ENCODE measurements around the gene CSTA.

The CSTA gene, protein sequence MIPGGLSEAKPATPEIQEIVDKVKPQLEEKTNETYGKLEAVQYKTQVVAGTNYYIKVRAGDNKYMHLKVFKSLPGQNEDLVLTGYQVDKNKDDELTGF

DNA sequence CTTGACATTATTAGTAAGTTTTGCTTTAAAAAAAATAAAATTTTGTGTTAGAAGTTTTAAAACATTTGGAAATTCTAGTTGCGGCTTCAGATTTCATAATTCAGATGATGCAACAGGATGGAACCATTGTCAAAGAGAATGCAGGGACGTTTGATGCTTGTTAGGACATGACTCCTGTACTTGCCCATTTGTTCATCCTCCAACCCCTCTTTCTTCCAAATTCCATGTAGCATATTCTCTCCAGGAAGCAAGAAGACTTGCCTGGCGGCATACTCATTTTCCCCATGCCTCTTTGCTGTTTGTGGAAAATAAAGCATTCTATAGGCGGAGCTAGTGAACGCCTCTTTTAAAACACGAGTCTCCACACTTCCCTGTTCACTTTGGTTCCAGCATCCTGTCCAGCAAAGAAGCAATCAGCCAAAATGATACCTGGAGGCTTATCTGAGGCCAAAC is at the start of gene CSTA:
Gene CSTA, plus strand, starts transcription at position 378 of the 453 bp plus-strand sequence. Its CDS starts 45 bp downstream, at position 423.
- DNase-seq (ENCODE audit: low read depth) = peak; percentile 20

DNA sequence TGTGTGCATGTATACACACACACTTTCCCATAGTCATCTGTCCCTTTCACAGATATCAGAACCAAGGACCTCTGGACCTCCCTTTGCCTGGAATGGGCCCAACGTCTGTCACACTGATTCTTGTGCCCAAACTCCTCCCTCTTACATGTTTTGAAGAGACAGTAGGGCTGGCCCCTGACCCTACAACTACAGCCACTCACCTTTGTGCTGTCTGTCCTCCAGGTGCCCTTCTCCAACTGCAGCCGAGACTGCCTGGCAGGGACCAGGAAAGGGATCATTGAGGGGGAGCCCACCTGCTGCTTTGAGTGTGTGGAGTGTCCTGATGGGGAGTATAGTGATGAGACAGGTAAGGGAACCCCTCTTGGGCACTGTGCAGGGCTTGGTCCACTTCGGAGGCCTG is 43.2 kb upstream of the CSTA start:
- no peak for DNase-seq (ENCODE audit: low read depth)

DNA sequence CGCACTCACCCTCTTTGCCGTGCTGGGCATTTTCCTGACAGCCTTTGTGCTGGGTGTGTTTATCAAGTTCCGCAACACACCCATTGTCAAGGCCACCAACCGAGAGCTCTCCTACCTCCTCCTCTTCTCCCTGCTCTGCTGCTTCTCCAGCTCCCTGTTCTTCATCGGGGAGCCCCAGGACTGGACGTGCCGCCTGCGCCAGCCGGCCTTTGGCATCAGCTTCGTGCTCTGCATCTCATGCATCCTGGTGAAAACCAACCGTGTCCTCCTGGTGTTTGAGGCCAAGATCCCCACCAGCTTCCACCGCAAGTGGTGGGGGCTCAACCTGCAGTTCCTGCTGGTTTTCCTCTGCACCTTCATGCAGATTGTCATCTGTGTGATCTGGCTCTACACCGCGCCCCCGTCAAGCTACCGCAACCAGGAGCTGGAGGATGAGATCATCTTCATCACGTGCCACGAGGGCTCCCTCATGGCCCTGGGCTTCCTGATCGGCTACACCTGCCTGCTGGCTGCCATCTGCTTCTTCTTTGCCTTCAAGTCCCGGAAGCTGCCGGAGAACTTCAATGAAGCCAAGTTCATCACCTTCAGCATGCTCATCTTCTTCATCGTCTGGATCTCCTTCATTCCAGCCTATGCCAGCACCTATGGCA is 41.1 kb upstream of the CSTA start:
- no peak for DNase-seq (ENCODE audit: low read depth)

DNA sequence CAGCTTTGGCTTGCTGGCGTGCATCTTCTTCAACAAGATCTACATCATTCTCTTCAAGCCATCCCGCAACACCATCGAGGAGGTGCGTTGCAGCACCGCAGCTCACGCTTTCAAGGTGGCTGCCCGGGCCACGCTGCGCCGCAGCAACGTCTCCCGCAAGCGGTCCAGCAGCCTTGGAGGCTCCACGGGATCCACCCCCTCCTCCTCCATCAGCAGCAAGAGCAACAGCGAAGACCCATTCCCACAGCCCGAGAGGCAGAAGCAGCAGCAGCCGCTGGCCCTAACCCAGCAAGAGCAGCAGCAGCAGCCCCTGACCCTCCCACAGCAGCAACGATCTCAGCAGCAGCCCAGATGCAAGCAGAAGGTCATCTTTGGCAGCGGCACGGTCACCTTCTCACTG is 40.6 kb upstream of the CSTA start:
- no peak for DNase-seq (ENCODE audit: low read depth)

DNA sequence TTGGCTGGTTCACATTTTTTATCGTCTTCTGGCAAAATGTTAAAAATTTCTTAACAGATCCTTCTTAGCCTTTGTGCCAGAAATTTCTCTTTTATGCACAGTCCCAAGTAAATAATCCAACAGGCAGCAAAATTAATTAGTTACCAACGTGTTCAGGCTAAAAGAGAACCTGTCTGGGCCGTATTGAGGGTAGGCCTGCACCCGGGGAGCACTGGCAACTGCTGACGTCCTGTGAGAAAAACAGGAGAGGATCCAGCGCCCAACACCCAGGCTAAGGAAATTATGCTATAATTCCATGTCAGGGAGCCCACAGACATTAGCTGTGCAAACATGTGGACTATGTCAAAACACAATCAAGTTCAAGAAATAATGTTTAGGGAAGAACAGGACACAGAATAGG is 30.7 kb upstream of the CSTA start:
- no peak for DNase-seq (ENCODE audit: low read depth)

DNA sequence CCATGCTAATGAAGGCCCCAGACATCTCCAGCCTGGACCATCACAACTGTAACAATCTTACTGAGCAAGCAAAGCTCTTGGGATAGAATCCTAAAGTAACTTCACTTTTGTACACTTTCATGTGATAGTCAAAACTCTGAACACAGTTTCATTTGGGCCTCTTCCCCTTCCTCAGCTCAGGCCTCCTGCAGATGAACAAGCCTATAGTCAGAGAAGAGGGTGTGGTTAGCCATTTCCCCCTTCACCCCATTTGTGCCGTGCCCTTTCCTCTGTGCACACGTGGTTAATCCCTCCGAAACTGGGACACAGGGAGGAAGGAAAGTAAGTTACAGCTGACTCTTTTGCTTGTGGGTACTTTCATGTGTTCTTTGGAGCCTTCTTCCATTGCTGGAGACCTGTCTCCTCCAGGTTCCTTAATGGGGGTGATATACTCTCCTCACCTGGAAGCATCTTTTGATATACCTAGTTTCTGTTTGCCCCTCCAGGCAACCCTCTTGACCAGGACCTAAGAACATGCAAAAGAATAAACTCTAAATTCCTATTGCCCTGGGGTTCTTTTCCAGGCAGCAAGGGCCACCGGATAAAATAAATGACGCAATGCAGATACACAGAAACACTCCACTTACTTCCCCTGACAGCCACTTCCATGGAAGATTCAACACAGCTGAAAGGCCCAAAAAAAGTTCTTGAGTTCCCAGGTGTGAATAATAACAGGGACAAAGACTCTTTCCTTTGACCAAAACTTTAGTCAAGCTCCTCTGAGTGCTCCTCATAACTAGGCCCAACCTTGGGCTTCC is 29.6 kb upstream of the CSTA start:
- DNase-seq (ENCODE audit: low read depth) = no peak

DNA sequence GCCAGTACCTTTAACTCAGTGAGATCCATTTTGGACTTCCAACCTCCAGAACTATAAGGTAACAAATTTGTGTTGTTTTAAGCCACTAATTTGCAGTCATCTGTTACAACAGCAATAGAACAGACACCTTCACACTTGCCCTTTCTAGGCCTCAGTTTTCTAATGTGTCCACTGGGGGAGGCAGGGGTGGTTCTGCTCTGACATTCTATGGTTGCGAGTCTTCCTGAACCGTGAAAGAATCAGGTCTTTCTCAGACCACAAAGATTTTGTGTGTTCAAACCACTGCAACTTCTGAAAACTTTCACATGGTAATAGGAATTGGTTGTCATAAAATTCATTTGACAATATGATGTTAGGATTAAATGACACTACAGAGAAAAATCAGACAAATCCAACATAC is 26.8 kb upstream of the CSTA start:
- DNase-seq (ENCODE audit: low read depth) = no peak

DNA sequence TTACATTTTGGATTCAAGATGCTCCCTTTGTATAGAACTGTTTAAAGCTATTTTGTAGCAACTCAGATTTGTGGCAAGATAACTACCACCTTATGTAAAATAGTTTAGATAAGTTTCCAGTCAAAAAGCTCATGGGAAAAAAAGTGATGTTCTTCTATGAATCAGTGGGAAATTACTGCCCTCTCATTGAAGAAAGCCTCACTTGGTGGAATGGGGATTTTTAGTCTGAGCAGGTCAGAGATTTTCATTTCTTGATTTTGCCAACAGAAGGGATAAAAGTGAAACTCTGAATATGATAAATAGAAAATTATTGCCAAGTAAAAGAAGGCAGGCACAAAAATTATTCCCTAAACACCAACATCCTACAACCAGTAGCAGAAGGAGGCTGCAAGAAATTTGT is 25.8 kb upstream of the CSTA start:
- no peak for DNase-seq (ENCODE audit: low read depth)

DNA sequence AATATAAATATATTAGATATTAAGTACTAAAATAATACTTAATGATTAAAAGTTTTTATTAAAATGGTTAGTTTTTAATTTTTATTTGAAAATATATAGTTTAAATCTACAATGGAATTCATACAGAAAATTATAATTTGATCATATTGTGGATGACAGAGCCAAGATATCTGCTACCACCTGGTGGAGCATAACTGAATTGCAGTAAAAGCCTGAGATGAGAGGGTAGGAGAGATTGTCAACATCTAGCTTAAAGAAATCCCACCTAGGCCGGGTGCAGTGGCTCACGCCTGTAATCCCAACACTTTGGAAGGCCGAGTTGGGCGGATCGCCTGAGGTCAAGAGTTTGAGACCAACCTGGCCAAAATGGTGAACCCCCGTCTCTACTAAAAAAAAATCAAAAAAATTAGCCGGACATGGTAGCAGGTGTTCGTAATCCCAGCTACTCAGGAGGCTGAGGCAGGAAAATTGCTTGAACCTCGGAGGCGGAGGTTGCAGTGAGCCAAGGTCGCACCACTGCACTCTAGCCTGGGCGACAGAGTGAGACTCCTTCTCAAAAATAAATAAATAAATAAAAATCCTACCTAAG is 25.1 kb upstream of the CSTA start:
- peak; percentile 21 for DNase-seq (ENCODE audit: low read depth)

DNA sequence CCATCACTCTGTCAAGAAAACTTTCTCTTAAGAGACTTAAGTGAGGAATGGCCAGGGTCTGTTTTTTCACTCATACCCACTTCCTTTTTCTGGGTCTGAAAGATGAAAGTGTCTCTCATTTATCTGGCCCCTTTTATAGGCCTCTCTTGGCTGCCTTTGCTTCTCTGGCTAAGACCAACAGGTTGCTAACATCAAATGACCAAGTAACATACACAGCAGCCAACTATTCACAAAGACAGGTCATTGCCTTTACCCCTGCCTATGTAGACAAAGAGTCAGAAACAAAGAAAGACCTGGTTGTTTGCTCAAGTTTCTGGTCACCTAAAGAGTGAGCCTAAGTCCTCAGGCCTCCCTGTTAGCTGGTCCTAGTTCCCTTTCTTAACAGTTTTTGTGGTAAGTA is 24.0 kb upstream of the CSTA start:
- no peak for DNase-seq (ENCODE audit: low read depth)

DNA sequence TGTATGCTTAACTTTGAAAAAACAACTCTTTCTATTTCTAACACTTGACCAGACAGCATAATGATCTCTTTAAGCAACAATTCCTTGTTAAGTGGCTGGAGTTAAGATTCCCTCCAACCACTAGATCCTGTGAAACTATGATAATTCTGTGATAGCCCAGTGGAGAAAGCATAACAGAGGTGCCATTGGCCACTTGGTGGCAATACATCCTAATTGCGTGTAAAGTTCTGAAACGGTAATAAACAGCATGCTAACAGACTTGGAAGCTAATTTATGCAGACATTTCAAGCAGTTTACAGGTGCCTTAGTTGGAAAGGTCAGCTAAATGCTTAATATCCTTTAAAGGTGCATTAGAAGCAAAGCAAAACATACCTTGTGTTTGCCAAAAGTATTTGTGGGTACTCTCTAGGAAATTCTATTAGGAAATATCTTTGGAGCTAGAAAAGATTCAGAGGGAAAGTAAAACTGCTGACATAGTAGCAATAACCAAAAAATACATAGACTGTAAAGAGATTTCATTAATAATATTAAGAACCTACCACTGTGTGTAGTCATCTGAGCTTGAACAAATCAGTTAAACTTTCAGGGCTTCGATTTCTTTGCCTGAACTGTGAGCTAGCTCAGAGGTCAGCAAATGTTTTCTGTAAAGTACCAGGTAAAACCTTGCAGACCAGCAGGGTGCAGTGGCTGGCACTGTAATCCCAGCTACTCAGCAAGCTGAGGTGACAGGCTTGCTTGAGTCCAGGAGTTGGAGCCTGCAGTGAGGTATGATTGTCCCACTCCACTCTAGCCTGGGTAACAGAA is 19.0 kb upstream of the CSTA start:
- peak; percentile 33 for DNase-seq (ENCODE audit: low read depth)

DNA sequence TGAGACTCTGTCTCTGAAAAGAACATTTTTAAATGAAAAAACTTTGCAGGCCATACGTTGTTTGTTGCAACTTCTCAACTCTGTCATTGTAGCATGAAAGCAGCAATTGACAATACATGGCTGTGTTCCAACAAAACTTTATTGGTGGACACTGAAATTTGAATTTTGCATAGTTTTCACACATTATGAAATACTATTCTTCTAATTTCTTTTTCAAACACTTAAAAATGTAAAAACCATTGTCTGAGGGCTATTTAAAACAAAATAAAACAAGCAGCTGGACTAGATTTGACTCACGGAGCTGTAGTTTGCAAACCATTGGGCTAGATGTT is 18.5 kb upstream of the CSTA start:
- no peak for DNase-seq (ENCODE audit: low read depth)

DNA sequence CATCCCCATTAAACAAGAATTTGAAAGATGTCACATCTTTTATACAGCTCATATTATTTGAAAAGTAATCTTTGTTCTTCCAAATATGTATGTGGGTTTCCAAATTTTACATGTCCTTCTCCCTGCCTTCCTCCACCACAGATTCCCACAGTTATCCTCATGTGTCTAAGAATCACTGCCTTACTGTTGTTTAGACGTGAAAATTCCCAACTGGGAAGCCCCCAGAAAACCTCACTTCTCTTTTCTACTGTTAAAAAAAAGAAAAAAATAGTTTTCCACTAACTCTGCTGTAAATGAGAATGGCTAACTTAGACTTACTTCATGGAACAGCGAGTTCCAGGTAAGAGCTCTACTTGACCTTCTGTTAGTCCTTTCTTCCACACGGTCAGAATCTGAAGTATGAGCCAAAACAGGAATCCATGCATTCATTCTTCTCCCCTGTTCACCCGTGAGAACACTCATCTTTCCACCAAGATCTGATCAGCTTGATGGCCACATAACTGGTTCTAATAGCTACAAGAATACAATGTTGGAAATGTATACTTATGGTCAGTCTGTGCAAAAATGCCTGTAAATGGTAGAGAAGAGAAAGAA is 17.9 kb upstream of the CSTA start:
- no peak for DNase-seq (ENCODE audit: low read depth)

DNA sequence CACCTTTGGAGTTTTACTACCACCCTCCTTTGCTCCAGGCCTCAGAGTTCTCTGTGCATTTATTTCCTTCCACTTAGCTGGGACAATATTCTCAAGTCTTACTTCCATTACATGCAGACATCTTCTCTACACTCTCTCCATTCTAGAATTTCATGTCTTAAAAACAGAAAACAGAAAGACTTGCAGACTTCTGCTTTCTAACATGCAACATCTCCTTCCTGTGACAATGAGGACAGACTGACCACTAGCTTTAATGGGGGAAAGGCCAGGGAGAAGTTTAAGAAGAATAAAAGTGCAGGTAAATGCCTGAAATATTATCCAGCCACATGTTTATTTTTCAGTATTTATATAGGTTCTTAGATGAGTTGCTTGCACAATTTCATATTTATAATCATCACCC is 17.1 kb upstream of the CSTA start:
- DNase-seq (ENCODE audit: low read depth) = no peak

DNA sequence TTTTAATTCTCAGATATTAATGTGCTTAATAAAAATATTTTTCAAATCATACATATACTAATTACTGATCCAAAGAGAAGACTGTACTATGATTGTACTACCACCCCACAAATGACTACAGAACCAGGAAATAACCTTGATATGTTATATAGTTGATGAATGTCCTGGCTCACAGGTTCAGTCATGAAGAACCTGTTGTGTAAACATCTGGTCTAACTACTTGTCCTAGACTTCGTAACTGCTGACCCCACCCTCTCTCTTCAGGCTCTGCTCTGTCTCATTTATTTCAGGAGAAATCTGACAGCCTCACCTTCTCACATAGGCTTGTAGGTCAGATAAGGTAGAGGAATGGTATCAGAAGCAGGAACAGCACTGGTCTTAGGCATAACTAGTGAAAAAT is 14.7 kb upstream of the CSTA start:
- peak; percentile 7 for DNase-seq (ENCODE audit: low read depth)

DNA sequence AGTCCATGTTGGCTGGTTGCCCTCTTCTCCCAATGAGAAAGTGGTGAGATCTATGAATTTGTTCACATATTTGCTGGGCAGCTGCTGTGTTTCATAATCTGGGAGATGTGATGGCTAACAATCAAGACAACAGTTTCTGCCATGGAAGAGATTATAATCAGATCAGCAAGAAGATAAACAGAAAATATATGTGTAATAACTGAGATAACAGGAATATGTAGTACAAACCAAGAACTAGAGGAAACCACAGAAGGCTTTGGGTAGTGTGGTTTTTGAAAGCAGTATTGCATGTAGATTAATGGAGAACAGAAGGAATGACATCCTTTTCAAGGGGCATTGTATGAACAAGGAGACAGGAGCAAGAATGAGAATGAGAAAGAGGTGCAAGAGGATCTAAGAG is 12.2 kb upstream of the CSTA start:
- DNase-seq (ENCODE audit: low read depth) = peak; percentile 93

DNA sequence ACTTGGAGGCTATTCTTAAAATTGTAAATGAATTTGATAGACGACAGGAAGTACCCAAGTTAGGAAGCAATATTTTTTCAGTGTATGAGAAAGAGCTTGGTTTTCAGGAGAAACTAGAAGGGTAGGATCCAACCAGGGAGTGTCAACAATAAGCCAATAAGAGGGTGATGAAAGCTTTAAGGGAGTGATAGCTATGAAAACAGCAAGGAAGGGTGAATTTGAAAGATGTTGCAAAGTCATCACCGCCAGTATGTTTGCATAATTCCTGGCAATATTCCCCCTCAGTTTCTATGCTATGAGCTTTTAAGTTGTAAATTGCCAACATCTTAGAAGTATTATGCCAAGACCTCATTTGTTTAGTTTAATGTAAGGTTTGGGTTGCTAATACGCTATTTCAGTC is 11.8 kb upstream of the CSTA start:
- DNase-seq (ENCODE audit: low read depth) = peak; percentile 73

DNA sequence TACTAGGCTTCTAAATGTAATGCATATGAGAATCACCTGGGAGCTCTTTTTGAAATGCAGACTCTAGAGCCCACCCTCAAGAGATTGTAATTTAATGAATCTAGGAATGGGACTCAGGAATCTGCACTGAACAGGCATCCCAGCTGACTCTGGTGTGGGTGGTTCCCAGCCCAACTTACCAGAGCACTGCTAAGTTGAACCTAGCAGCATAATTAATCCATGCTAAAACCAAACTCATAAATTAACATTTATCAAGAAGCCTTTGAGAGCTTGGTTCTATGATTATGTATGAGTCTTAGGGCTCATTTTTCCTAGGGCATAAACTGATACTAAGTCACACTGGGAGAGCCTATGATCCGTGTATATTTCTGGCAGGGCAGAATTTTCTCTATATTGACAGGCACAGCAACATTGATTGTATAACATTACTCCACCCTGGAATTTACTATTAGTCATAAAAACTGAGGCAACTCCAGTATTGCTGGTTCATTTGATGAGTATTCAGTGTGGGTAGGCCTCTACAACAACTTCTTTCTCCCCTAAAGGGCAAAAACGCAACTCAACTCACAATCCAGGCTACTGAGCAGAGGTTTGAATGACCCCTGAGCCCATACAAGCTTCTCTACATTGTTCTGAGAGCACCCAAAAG is 10.7 kb upstream of the CSTA start:
- peak; percentile 14 for DNase-seq (ENCODE audit: low read depth)

DNA sequence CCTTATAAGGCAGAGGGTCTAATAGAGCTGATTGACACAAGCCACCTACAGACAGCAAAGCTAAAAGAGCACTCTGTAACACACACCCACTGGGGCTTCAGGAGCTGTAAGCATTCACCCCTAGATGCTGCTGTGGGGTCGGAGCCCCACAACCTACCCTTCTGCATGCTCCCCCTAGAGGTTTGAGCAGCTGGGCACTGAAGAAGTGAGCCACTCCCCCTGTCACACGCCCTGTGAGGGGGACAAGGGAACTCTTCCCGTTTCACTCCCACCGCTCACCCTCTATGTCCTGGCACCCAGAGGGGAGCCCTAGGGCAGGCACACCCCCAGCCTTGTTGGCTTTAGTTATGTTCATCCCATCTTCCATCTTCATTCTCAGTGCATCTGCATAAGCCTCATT is 9.4 kb upstream of the CSTA start:
- no peak for DNase-seq (ENCODE audit: low read depth)

DNA sequence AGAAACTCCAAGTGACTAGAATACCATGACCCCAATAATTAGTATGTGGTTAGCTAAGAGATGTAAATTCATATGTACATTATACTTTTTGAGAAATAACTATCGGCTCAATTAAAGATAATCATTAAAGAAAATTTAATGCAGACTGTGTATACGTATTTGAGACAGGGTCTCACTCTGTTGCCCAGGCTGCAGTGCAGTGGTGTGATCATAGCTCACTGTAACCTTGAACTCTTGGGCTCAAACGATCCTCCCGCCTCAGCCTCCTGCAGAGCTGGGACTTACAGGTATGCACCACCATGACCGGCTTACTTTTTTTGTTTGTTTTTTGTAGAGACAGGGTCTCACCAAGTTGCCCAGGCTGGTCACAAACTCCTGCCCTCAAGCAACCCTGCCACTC is 8.7 kb upstream of the CSTA start:
- no peak for DNase-seq (ENCODE audit: low read depth)

DNA sequence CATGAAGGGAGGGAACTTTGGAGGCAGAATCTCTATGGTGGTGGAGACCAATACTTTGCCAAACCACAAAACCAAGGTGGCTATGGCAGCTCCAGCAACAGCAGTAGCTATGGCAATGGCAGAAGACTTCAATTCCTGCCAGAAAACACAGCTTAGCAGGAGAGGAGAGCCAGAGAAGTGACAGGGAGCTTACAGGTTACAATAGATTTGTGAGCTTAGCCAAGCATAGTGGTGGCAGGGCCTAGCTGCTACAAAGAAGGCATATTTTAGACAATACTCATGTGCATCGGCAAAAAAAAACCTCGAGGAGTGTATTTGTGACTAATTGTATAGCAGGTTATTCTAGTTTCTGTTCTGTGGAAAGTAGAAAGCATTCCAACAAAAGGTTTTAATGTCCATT is 6.4 kb upstream of the CSTA start:
- DNase-seq (ENCODE audit: low read depth) = no peak
